Bronchial smooth muscle cell (primary cell): Measurements from ENCODE around the gene STPG1. TPM values are rescaled to one million over a fixed set of nuclear protein-coding genes. Genes with fewer than 3 reads are reported as not detected.

Source experiments
- total RNA-seq: library from RNA; depleted of rRNA; stranded (reverse); fragments of >200 nt; gene quantifications from 2 replicates; pipeline ENCODE4 v1.2.1, GENCODE V29; 2014

Gene STPG1, protein sequence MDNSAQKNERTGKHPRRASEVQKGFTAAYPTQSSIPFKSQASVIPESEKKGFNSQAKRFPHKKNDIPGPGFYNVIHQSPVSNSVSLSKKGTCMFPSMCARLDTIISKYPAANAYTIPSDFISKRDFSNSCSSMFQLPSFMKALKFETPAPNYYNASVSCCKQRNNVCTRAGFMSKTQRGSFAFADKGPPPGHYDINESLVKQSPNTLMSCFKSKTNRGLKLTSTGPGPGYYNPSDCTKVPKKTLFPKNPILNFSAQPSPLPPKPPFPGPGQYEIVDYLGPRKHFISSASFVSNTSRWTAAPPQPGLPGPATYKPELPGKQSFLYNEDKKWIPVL
- total RNA-seq = 2.0 and 4.6 TPM in 2 replicates

DNA sequence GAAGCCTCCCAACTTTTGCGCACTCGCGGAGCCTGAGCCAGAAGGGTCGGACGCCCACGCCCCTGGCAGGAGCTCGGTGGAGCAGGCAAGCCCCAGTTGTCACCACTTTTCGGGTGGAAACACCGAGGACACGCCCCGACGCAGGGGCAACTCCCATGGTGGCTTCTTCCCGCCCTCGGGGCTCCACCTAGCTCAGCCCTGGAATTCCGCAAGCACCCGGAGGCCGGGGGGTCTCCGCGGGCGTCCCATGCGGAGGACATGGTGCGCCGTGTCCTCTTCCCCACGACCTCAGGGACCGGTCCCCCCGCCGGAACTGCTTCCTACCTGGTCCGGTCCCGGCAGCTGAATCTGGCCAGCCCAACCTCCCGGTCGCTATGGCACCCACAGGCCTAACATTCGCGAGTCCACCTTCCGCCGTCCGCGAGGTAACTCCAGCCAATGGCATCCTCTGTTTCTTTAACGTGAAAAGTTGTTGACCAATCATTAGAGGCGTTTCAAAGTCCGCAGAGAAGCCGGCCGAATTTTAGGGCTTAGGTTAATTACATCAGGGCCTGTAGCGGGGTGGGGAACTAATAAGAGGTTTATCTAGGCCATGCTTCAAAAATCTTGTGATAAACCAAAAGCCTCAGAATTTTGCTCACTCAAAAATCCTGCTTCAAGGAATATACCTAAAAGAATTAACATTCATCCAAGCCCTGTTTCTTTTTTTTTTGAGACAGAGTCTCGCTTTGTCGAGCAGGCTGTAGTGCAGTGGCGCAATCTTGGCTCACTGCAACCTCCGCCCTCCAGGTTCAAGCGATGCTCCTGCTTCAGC lies at the start of gene STPG1:
STPG1 (minus strand) TSS at position 433 of the 814 bp plus-strand sequence. CDS start 12,394 bp downstream, outside the sequence.

DNA sequence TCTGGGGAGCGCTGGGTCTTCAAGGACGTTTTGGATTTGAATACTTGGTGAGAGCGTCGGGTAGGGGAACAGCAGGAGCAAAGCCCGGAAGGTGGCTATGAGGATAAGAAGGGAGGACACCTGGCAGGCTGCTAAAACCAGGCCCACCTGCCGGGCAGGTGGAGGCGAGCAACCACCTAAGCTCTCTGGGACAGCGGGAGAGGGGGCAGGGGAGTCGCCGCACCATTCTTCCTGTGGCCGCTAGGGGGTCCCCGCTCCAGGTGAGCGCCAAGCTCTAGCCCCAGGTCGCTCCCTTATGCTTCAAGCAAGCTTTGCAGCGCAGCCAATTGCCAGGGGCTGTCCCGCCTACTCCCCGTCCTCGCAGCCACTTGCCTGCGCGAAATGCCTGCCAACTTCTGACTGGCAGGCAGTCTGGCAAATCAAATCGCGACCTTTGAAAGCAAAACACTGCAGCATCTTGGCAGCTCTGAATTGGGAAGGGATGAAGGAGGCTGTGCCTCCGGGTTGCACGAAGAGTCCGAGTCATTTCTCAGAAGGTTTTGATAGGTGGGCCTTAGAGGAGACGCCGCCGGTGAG lies 1.8 kb upstream of the STPG1 start, which contains the start of gene NIPAL3:
NIPAL3 (plus strand) TSS at position 469 of the 576 bp plus-strand sequence. CDS start 3,746 bp downstream, outside the sequence.

DNA sequence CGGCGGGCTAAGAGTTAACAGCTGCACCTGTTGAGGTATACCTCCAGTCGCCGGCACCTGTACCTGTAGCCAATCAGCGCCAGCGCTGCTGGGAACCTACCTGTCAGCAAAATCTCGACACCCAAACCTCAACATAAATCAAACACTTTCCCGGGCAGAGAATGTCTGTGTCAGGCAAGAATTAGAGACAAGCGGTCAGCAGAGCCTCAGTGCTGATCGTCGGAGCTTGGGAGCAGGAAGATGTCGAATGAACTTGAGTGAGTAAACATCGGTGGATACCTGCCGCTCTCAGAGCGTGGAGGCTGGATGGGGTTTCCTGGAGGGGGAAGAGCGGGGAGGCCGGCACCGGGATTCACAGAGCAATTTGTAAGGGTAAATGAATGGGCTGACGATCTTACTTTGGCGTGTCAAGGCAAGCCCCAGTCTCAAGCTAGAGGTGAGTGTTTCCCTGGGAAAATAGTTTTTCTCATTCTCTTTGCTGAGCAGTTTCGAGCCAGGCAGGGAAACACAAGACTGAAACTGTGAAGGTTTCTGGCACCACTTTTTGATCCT lies 94.2 kb downstream of the STPG1 start, which contains the start of gene GRHL3:
GRHL3 (plus strand) TSS at position 46 of the 552 bp plus-strand sequence; CDS start at position 241, 195 bp downstream.

Other genes starting within 250 kb of the STPG1 start
- not detected in 2 replicates for gene IFNLR1, start 226.5 kb downstream of the STPG1 start, total RNA-seq
- gene GRHL3, start 94.4 kb downstream of the STPG1 start, total RNA-seq = not detected in 2 replicates
- gene NIPAL3, start 2.0 kb upstream of the STPG1 start, total RNA-seq = 34.3 and 42.7 TPM in 2 replicates
- gene RCAN3, start 89.1 kb upstream of the STPG1 start, total RNA-seq = 2.3 and 4.7 TPM in 2 replicates
- gene NCMAP, start 142.3 kb upstream of the STPG1 start, total RNA-seq = not detected in 2 replicates
- gene SRRM1, start 229.5 kb upstream of the STPG1 start, total RNA-seq = 16.1 and 24.1 TPM in 2 replicates